Hematopoietic multipotent progenitor cell treated with erythropoietin and hydrocortisone succinate and interleukin-3 and kit ligand, for 6 days (in vitro differentiated cells): ENCODE data around the gene XPNPEP1.

ENCODE experiments used
- DNase-seq: peaks from one replicate; pipeline ENCODE4 v3.0.0-alpha.2; 2015

XPNPEP1 gene

GRCh38 chr10:109922976-109923921, at the start of gene XPNPEP1:
XPNPEP1 (minus strand) TSS chr10:109923511; CDS start chr10:109923433, 78 bp downstream.
- DNase-seq: peak; percentile 90

- DNase-seq: no peak
Observed at GRCh38 chr10:109972372-109973001, 49.2 kb upstream of the XPNPEP1 start.

GRCh38 chr10:109971634-109972033, 48.3 kb upstream of the XPNPEP1 start:
- no peak for DNase-seq

- DNase-seq: no peak
Observed at GRCh38 chr10:109969760-109970346, 46.5 kb upstream of the XPNPEP1 start.

- peak; percentile 62 for DNase-seq
Observed at GRCh38 chr10:109968953-109969759, 45.8 kb upstream of the XPNPEP1 start.

DNA sequence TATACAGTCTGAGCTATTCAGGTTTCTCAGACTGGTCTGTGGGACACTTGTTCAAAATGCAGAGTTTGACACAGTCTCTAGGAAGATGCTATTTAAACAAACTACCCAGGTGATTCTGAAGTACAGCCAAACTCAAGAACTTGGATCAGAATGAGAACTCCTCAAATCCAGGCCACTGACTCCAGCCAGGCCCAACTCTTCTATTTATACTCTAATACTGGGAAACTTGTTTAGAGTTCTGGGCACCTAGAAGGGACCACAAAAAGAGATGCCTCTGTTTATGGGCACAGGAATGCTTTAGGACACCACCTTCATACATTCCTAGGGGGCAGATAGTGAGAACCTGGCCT, 44.4 kb upstream of the XPNPEP1 start:
- DNase-seq: no peak

GRCh38 chr10:109966961-109967738, 43.8 kb upstream of the XPNPEP1 start:
- no peak for DNase-seq

- DNase-seq: no peak
Observed at GRCh38 chr10:109964318-109964717, 41.0 kb upstream of the XPNPEP1 start.

DNA sequence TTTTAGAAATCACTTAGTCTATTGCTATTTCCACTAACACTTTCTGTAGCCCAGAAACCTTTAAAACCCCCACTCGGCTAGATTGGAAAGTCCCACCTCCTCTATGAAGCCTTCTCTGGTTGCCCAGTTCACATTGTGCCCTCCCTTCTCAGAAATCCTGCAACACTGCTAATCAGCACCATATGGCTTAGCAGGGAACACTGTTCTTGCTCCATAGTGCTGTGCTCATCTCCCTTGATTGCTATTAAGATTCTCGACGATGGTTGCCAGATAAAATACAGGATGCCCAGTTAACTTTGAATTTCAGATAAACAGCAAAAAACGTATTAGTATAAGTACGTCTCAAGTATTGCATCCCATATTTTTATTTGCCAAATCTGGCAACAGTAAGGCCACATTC, 40.1 kb upstream of the XPNPEP1 start:
- no peak for DNase-seq

GRCh38 chr10:109962247-109962646, 38.9 kb upstream of the XPNPEP1 start:
- no peak for DNase-seq

- no peak for DNase-seq
Observed at GRCh38 chr10:109961174-109962001, 38.1 kb upstream of the XPNPEP1 start.

DNA sequence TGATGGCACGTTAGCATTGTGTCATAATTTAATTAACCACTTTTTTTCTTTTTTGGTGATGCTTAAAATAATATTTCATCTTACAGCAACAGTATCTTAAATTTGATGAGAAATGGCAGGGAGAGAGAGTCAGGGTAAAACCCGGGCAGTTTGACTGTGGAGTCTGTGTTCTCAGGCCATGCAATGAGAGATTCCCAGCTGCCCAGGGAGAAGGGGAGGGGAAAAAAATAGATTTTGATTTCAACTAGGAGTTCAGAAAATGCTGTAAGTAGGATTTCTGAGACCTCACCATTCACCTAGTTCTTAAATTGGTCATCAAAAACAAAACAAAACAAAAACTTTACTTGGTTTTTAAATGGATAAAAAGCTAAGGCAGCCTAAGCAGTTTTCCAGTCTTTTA, 37.4 kb upstream of the XPNPEP1 start:
- no peak for DNase-seq

GRCh38 chr10:109959259-109960145, 36.2 kb upstream of the XPNPEP1 start:
- no peak for DNase-seq

GRCh38 chr10:109958059-109958458, 34.7 kb upstream of the XPNPEP1 start:
- no peak for DNase-seq

- no peak for DNase-seq
Observed at GRCh38 chr10:109957092-109957797, 33.9 kb upstream of the XPNPEP1 start.

GRCh38 chr10:109956454-109957091, 33.3 kb upstream of the XPNPEP1 start:
- DNase-seq: peak; percentile 78

DNA sequence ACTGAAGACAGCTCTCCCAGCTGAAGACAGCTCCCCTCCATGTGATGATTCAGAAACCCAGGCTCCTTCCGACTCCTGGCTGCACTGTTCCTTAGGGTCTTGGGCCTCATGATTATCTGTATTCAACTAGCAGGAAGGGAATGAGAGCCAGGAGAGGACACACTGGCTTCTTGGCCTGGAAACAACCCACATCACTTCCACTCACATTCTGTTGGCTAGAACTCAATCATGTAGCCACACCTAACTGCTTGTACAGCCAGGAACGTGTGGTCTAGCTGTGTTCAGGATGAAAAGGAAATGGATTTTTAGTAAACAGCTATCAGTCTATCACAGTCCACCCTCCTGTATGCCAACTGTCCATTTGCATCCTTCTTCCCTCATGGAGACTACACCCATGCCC, 30.5 kb upstream of the XPNPEP1 start:
- DNase-seq: no peak

DNA sequence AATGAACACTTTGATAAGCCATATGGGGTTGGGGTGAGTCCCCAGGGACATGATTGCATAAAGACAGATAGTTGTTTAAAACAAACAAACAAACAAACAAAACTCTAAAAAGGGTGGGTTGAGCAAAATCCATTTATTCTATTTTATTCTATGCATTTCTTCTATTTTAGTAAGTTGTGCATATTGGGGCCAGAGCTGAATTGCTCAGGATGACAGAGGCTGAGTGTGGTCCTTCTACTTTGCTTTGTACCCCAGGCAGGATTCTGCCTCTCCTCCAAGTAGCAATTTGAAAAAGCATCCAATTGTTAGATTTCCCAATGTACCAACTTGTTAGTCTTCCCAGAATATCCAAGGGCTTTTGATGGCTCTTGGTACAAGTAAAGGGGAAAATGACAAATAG, 29.2 kb upstream of the XPNPEP1 start:
- DNase-seq: no peak
